GF-D8 (cell line): ENCODE results near the gene WASF2.

Source experiments
- DNase-seq: peaks from one replicate; lab custom pipeline; 2025; lab: John Stamatoyannopoulos, UW

Gene WASF2

GRCh38 chr1:27374362-27375086, 115.4 kb downstream of the WASF2 start, which contains the start of gene FCN3:
TSS of gene FCN3 (minus strand) at chr1:27374824. CDS start at chr1:27374818, 6 bp downstream.
- DNase-seq, result no peak

- no peak for DNase-seq
These were observed 116.9 kb downstream of the WASF2 start for GRCh38 chr1:27372808-27373690.

GRCh38 chr1:27372022-27372807, 117.8 kb downstream of the WASF2 start:
- DNase-seq, result no peak

- peak; percentile 60 for DNase-seq
These were observed 120.9 kb downstream of the WASF2 start for GRCh38 chr1:27368869-27369582.

- DNase-seq, result no peak
These were observed 122.8 kb downstream of the WASF2 start for GRCh38 chr1:27367160-27367650.

- peak; percentile 7 for DNase-seq
These were observed 123.4 kb downstream of the WASF2 start, which contains the start of gene MAP3K6 for GRCh38 chr1:27366411-27367159. TSS of gene MAP3K6 (minus strand) at chr1:27366961. CDS start at chr1:27366597, 364 bp downstream.

GRCh38 chr1:27366113-27366410, 123.9 kb downstream of the WASF2 start:
- DNase-seq, result no peak

GRCh38 chr1:27365372-27366112, 124.4 kb downstream of the WASF2 start:
- peak; percentile 17 for DNase-seq

GRCh38 chr1:27364696-27365371, 125.1 kb downstream of the WASF2 start:
- no peak for DNase-seq

GRCh38 chr1:27363766-27364695, 125.9 kb downstream of the WASF2 start:
- no peak for DNase-seq

GRCh38 chr1:27361553-27361952, 128.4 kb downstream of the WASF2 start:
- no peak for DNase-seq

- DNase-seq, result no peak
These were observed 128.9 kb downstream of the WASF2 start for GRCh38 chr1:27361044-27361402.

GRCh38 chr1:27360159-27361043, 129.6 kb downstream of the WASF2 start:
- no peak for DNase-seq

GRCh38 chr1:27359822-27360158, 130.2 kb downstream of the WASF2 start:
- DNase-seq, result no peak

GRCh38 chr1:27358928-27359313, 131.0 kb downstream of the WASF2 start:
- no peak for DNase-seq

GRCh38 chr1:27358038-27358927, 131.7 kb downstream of the WASF2 start:
- no peak for DNase-seq
